ENCODE data around the gene TTC39B.

GRCh38 chr9:15253786-15254185, 53.2 kb downstream of the TTC39B start:
- TF ChIP-seq, protein P1, sequence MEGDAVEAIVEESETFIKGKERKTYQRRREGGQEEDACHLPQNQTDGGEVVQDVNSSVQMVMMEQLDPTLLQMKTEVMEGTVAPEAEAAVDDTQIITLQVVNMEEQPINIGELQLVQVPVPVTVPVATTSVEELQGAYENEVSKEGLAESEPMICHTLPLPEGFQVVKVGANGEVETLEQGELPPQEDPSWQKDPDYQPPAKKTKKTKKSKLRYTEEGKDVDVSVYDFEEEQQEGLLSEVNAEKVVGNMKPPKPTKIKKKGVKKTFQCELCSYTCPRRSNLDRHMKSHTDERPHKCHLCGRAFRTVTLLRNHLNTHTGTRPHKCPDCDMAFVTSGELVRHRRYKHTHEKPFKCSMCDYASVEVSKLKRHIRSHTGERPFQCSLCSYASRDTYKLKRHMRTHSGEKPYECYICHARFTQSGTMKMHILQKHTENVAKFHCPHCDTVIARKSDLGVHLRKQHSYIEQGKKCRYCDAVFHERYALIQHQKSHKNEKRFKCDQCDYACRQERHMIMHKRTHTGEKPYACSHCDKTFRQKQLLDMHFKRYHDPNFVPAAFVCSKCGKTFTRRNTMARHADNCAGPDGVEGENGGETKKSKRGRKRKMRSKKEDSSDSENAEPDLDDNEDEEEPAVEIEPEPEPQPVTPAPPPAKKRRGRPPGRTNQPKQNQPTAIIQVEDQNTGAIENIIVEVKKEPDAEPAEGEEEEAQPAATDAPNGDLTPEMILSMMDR (IDR thresholded peaks at IDR 0.05; ENCODE audit: extremely low read depth in 1 of 2, insufficient read depth in 1 of 2, low read depth in 1 of 2, low read length in 2 of 2), result no peak
- TF ChIP-seq MAX (IDR thresholded peaks at IDR 0.05; ENCODE audit: insufficient read depth, insufficient read length) (no peak), POLR2AphosphoS5 (IDR thresholded peaks at IDR 0.05; ENCODE audit: insufficient read depth, low read depth, low read length) (no peak)

Data from endothelial cell of umbilical vein (primary cell).